ENCODE measurements around the gene MBOAT2. TPM values are rescaled to one million over a fixed set of nuclear protein-coding genes. Genes with fewer than 3 reads are reported as not detected.

Gene MBOAT2
- total RNA-seq, 2 donors from 2014 or later: 14.4 to 16.8 TPM

GRCh38 chr2:9006368-9006767 lies 2.9 kb upstream of the MBOAT2 start:
- H3K27me3 ChIP-seq (replicated peaks; ENCODE audit: insufficient read depth): no peaks in the 10 kb centered on the region
- H3K36me3 ChIP-seq: no peaks in the 10 kb centered on the region
- no peak overlapping the region for H3K4me3 ChIP-seq
- ATAC-seq (ENCODE audit: insufficient number of reproducible peaks, low FRiP score, low read depth): no peak
- no peaks in the 10 kb centered on the region for H3K9me3 ChIP-seq
- TF ChIP-seq CTCF (IDR thresholded peaks at IDR 0.05): no peak
- no peak overlapping the region for H3K27ac ChIP-seq
- peaks cover 0 to 18% of the 10 kb centered on the region in 2 donors for H3K4me1 ChIP-seq (ENCODE audit: control insufficient read depth in 1 of 2, low read depth in 2 of 2)
- DNase-seq (ENCODE audit: low spot score): no peak

- DNase-seq (ENCODE audit: low spot score) (no peak), ATAC-seq (ENCODE audit: insufficient number of reproducible peaks, low FRiP score, low read depth) (no peak)
- TF ChIP-seq CTCF (IDR thresholded peaks at IDR 0.05): no peak
- H3K27ac ChIP-seq: peak overlapping the region; percentile 85 to 88
- peak overlapping the region; percentile 87 for H3K4me3 ChIP-seq
- no peaks in the 10 kb centered on the region for H3K27me3 ChIP-seq (replicated peaks; ENCODE audit: insufficient read depth)
- no peaks in the 10 kb centered on the region for H3K9me3 ChIP-seq
- H3K4me1 ChIP-seq (ENCODE audit: control insufficient read depth in 1 of 2, low read depth in 2 of 2): peaks cover 0 to 22% of the 10 kb centered on the region in 2 donors
- H3K36me3 ChIP-seq: no peaks in the 10 kb centered on the region
Observed at GRCh38 chr2:9004338-9005204, 1.1 kb upstream of the MBOAT2 start.

GRCh38 chr2:9003366-9003615 lies 193 bp downstream of the MBOAT2 start:
- ATAC-seq (ENCODE audit: insufficient number of reproducible peaks, low FRiP score, low read depth) (no peak), DNase-seq (ENCODE audit: low spot score) (no peak)
- H3K36me3 ChIP-seq: no peaks in the 10 kb centered on the region

GRCh38 chr2:9002637-9003365 lies 683 bp downstream of the MBOAT2 start:
- TF ChIP-seq CTCF (IDR thresholded peaks at IDR 0.05): no peak
- ATAC-seq (ENCODE audit: insufficient number of reproducible peaks, low FRiP score, low read depth): peak; percentile 19
- Histone ChIP-seq H3K36me3 (no peaks in the 10 kb centered on the region), H3K27me3 (replicated peaks; ENCODE audit: insufficient read depth) (no peaks in the 10 kb centered on the region), H3K27ac (peak overlapping the region; percentile 0 to 8), H3K9me3 (no peaks in the 10 kb centered on the region), H3K4me1 (ENCODE audit: control insufficient read depth in 1 of 2, low read depth in 2 of 2) (peaks cover under 1 to 27% of the 10 kb centered on the region in 2 donors), H3K4me3 (peak overlapping the region; percentile 87)
- no peak for DNase-seq (ENCODE audit: low spot score)

More at GRCh38 chr2:9003366-9003615, 193 bp downstream of the MBOAT2 start:
- no peaks in the 10 kb centered on the region for H3K27me3 ChIP-seq (replicated peaks; ENCODE audit: insufficient read depth)
- peak overlapping the region; percentile 0 to 8 for H3K27ac ChIP-seq
- H3K4me3 ChIP-seq: peak overlapping the region; percentile 87
- peaks cover 0 to 22% of the 10 kb centered on the region in 2 donors for H3K4me1 ChIP-seq (ENCODE audit: control insufficient read depth in 1 of 2, low read depth in 2 of 2)
- no peaks in the 10 kb centered on the region for H3K9me3 ChIP-seq
- no peak for TF ChIP-seq CTCF (IDR thresholded peaks at IDR 0.05)

GRCh38 chr2:9002313-9002636 lies 1.2 kb downstream of the MBOAT2 start:
- H3K4me3 ChIP-seq: peak overlapping the region; percentile 87
- H3K4me1 ChIP-seq (ENCODE audit: control insufficient read depth in 1 of 2, low read depth in 2 of 2): peaks cover 6 to 32% of the 10 kb centered on the region in 2 donors
- TF ChIP-seq CTCF (IDR thresholded peaks at IDR 0.05): no peak
- H3K27ac ChIP-seq: no peak overlapping the region
- H3K36me3 ChIP-seq: no peaks in the 10 kb centered on the region
- no peak for DNase-seq (ENCODE audit: low spot score)
- H3K9me3 ChIP-seq: no peaks in the 10 kb centered on the region
- no peaks in the 10 kb centered on the region for H3K27me3 ChIP-seq (replicated peaks; ENCODE audit: insufficient read depth)
- no peak for ATAC-seq (ENCODE audit: insufficient number of reproducible peaks, low FRiP score, low read depth)
